GM21723 (cell line): ENCODE results near the gene MAT1A.
"Not testable (repeated sequence)": the region's sequence is repeated elsewhere in the genome, so short reads cannot be mapped to it uniquely, and the experiment has no call there.

Source experiments
- ATAC-seq: cut with Tn5 transposase; IDR thresholded peaks from one replicate; pipeline ENCODE4 v1.9.1; 2021; ENCODE audit warnings: mild to moderate bottlenecking, moderate library complexity; ENCODE audit not compliant: unreplicated experiment

The MAT1A gene

GRCh38 chr10:80289451-80290287 lies at the start of gene MAT1A:
Gene MAT1A (minus strand): TSS chr10:80289658. CDS start chr10:80289423, 235 bp downstream.
- no peak for ATAC-seq

- ATAC-seq: no peak
Observed at GRCh38 chr10:80333983-80334382, 44.5 kb upstream of the MAT1A start.

GRCh38 chr10:80324891-80325364 lies 35.5 kb upstream of the MAT1A start:
- no peak for ATAC-seq

GRCh38 chr10:80324086-80324485 lies 34.6 kb upstream of the MAT1A start:
- no peak for ATAC-seq

DNA sequence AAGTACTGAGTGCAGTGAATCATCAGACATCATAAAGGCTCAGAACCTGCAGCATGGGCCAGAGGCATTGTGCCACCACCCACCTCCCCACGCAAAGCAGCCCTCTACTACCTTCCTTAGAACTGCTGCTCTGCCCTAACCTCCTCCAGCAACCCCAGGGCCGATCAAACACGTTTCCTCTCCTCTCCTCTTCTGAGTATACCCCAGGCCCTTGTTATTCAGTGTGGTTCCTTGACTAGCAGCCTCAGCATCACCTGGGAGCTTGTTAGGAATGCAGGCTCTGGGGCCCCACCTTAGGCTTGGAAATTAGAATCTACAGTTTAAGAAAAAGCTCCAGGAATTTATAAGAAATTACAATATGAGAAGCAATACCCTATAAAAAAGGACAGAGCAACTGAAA lies 33.9 kb upstream of the MAT1A start:
- ATAC-seq: no peak

DNA sequence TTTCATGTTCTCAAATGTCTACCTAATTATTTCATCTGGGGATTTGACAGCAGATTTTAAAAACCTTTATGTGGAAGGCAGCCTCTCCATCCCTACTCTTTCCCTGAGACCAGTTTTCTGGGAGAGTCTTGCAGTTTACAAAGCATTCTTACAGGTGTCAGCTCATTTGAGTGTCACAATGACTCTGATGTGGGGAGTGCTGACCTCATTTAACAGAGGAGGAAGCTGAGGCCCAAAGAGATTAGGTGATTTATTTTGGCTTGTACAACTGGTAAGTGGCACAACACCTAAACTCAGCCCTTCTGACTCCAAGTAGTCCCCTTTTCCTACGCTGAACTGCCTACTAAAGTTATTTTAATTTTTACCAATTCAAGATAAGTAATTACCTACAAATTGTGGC lies 33.3 kb upstream of the MAT1A start:
- no peak for ATAC-seq

DNA sequence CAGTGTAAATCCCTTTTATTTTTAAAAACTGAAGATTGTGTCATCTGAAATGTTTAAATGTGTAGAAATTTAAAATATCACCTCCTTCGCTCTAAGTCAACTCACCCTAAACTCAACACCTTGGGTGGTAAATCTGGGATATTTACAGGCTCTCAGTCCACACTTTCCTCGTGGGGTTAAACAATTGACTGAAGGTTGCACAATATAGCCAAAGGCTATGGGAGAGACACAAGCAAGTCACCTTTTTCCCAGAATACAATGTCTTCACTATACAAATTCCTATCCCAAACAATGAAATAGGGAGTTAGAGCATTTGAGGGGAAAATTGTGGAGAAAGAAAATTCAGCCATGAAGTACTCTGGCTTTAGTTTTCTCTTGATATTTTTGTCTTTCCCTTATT lies 32.7 kb upstream of the MAT1A start:
- no peak for ATAC-seq

DNA sequence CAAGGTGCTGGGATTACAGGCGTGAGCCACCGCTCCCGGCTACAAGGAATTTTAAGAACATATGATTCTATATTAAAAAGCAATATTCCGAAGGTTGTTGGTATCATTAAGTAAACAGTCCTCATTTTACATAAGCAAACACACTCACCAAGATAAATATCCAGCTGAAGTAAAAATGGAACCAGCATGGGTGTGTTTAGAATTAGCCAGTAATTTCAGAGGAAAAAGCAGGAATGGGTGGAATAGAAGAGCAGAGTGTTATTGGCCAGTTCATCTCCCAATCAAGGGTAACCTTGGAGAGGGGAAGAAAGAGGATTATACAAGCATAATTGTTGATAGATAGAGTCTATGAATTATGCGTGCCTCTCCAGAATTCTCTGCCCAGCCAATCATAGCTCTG lies 31.7 kb upstream of the MAT1A start:
- no peak for ATAC-seq

GRCh38 chr10:80320377-80320776 lies 30.9 kb upstream of the MAT1A start:
- no peak for ATAC-seq

DNA sequence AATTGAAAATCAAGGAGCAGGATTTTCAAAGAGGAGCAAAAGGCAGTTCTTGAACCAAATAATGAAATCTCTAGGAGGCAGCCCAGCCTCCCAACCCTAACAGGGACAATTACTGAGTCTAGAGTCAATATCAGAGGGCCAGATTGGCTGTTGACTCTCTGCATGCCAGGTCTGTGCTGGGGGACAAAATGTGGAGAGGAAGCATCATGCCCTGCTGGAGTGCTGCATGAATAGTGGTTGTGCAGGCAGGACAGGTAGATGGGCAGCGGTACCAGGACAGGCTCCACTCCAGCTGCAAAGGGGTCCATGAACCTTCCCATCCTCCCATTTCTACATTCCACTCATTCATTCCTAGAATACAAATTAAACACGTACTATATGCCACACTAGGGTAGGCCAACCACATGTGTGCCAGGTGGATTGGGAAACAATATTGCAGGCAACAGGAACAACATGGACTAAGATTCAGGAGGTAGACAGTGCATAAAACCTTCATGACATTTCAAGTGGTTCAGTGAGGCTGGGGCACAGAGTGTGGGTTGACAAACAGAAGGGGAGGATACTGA lies 30.4 kb upstream of the MAT1A start:
- no peak for ATAC-seq

DNA sequence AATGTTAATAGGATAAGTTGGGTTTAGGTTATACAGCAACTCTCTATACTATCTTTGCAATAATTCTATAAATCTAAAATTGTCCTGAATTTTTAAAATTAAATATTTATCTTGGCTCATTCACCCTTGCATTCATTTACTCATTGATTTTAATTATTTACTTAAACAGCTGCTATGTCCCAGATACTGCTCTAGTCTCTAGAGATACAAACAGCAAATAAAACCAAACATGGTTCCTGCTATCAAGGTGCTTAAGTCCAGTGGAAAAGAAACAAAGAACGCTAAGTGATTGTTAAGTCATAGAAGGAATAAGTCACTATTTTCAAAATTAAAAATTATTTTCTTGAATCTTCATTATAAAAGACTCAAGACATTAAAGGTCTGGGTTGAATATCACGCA lies 29.9 kb upstream of the MAT1A start:
- ATAC-seq: no peak

DNA sequence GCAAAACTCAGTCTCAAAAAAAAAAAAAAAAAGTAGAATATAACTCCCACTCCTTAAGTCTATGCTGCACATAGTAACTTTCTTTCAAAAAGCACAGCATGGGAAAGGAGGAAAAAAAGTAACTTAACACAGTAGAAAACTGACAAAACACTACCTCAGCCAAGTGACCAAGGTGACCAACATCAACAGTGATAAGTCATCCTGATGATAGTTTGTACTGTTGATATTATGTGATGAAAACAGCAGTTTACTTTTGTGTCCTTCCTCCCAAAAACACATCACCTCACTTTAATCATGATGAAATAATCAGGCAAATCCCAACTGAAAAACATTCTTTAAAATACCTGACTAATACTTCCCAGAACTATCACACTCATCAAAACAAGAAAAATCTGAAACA lies 29.3 kb upstream of the MAT1A start:
- no peak for ATAC-seq

DNA sequence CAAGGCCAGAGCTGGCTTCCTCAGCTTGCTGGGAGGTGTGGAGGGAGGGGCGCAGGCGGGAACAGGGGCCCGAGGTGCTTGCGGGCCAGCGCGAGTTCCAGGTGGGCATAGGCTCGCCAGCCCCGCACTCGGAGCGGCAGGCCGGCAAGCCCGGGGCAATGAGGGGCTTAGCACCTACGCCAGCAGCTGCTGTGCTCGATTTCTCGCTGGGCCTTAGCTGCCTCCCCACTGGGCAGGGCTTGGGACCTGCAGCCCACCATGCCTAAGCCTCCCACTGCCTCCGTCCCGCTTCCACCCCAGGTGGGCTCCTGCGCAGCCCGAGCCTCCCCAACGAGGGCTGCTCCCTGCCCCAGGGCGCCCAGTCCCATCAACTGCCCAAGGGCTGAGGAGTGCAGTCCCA lies 25.9 kb upstream of the MAT1A start:
- ATAC-seq: no peak

GRCh38 chr10:80313523-80313922 lies 24.1 kb upstream of the MAT1A start:
- ATAC-seq: no peak

DNA sequence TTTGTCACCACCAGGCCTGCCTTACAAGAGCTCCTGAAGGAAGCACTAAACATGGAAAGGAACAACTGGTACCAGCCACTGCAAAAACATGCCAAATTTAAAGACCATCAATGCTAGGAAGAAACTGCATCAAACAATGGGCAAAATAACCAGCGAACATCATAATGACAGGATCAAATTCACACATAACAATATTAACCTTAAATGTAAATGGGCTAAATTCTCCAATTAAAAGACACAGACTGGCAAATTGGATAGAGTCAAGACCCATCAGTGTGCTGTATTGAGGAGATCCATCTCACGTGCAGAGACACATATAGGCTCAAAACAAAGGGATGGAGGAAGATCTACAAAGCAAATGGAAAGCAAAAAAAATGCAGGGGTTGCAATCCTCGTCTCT lies 16.5 kb upstream of the MAT1A start:
- ATAC-seq: not testable (repeated sequence)

GRCh38 chr10:80296942-80297341 lies 7.5 kb upstream of the MAT1A start:
- ATAC-seq: no peak

GRCh38 chr10:80292607-80293239 lies 3.3 kb upstream of the MAT1A start:
- ATAC-seq: no peak

DNA sequence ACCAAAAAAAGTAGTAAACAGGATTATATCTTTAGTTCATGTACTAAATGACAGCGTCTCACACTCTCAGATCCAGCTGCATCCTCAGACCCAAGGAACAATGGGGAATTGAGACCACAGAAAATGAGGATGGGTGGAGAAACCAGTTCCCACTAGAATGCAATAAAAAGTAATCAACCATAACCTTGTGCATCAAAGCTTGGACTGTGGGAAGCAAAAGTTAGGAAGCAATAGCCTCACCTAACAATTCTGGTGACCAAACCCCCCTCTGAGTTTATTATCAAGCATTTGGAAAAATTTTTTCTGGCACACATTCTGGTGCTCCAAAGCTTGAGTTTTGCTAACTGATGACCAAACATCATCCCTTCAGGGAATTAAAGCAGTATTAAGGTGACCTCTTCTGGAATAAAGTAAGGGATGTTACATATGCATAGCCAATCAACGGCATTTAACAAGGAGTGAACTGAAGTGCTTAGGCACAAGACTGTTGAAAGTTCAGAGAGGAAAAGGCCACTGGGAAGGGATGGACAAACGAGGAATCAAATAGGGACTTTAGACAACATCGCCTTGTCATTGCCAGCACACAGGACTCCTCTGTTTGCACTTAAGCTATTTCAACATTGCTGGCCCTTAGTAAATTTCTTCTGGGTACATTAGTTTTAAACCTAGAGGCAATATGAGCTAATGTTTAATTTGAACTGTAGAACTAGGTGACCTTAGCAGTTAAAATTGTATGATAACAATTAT lies 1.2 kb upstream of the MAT1A start:
- ATAC-seq: no peak

- no peak for ATAC-seq
Observed at GRCh38 chr10:80288849-80289248, 609 bp downstream of the MAT1A start.

DNA sequence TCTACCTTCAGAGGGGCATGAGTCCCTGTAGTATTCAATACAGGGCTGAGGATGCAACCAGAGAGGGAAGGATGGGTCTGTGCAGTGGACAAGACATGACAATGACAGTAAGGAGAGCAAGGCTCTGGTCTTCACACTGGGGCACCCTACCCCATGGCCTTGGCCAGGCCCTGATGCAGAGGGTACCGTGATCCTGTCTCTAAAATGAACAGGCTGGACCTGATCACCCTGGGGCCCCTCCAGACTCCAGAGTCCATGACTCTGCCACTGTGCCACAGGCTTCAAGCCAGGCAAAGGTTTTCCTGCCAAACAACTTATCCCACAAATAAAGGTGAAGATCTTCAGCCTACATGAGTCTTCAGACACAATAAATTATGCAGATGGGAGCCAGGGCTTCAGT lies 4.9 kb downstream of the MAT1A start:
- ATAC-seq: no peak

- ATAC-seq: no peak
Observed at GRCh38 chr10:80283536-80284199, 5.8 kb downstream of the MAT1A start.
